Left forelimb (tissue), 1 donor: Measurements from ENCODE around the gene LECT2.

Experiments used
- DNase-seq: peaks from one replicate; pipeline ENCODE4 v3.0.0-alpha.2; 2018; ENCODE audit warnings: low spot score

Gene LECT2

GRCh38 chr5:135934939-135935338 is 19.8 kb downstream of the LECT2 start:
- DNase-seq, result no peak

- no peak for DNase-seq
Measured at GRCh38 chr5:135930949-135931295, 23.9 kb downstream of the LECT2 start.

DNA sequence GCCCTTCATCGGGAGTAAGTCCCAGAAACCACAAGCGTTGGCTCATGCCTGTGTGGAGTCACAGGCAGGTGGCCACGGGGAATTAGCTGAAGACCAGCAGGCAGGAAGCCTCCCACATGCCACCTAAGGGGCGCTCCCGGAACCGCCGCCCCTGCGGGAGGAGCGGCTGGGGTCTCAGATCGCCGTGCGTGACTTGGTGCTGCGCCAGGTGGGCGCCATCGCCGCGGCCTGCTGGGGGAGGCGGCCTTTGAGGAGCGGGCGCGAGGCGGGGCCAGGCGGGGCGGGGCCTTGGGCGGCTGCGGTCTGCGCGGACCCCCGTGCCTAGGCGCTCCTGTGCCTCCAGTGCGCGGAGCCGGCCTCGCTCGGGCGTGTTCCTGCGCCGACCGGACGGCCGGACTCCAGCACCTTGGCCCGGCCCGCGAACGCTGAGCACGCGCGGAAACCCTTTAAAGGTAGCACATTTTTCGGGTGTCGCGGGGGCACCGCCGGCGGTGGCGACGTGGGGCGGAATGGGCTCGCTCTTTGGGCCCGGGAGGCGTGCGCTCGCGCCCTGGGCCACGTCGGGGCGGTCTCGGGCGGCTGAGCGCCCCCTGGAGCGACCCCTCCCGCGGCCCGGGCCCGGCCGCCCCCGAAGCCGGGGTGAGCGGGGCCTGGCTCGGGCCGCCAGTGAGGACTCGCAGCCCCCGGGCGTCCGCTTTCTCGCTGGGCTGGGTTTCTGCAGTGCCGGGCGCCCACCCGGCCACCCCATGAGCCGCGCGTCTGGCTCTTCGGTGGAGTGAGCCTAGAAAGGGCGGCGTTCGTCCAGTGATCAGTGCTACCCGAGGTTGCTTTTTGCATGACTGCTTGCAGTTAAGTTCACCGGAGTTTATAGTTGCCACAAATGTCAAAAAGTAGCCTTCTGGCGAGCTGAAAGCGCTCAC is 24.5 kb downstream of the LECT2 start:
- no peak for DNase-seq

DNA sequence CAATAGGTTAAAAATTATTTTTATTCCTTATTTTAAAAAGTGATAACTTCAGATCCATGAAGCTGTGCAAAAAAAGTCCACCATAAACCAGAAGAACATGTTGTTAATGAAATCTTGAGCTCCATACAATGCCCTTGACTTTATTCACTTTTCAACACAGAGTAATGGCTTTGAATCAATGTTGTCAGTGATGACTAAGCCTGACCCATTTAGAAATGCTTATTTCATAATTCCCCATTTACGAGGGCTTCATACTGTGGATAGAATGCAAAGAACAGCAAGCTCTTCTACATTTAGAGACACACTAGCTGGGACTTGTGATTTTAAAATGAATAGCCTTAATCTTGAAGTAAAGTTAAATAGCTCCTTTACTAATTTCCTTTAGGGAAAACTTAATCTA is 33.4 kb downstream of the LECT2 start:
- DNase-seq, result no peak

DNA sequence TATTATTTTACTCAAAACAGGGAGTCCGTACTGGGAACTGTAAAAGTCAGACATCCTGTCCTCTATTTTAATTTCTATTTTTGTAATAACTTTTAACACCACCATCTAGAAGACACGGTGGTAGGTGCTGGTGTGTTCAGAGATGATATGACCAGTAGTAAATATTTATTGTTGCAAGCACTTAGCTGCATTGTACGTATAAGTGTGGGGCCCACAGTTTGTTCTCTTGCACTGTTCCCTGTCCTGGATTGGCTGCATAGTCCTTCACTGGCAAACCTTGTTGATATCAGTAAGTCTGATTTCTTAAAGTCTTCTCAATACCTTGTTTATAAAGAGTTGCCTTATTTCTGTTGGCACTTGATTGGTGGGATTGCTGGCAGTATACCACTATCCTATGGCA is 34.6 kb downstream of the LECT2 start:
- no peak for DNase-seq

DNA sequence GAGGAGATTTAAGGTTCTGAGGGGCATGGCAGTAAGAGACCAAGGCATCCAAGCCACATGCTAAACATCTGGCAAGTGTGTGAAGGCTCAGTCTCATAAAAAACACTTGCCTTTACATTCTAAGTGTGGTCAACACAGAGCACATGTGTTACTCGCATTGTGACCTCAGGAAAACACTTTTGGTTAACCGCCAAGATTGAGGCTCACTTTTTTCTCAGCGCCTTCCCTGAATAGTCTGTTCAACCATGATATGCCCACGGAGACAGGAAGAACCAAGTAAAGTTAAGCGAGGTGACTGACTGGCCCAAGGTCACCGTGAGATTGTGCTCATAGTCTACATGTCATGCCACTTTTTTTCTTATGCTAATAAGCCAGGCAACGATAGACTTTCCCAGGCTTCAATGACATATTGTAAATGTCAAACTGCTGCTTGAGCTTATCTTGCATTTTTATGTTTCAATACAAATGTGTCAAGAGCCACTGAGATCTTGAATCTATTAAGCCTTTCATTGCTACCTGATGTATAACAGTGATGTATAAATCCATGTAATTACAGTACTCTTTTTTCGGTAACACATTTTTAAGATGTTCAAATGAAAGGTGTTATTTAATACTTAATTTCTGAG is 38.0 kb downstream of the LECT2 start:
- DNase-seq, result no peak

- DNase-seq, result no peak
Measured at GRCh38 chr5:135915466-135916001, 39.2 kb downstream of the LECT2 start.

DNA sequence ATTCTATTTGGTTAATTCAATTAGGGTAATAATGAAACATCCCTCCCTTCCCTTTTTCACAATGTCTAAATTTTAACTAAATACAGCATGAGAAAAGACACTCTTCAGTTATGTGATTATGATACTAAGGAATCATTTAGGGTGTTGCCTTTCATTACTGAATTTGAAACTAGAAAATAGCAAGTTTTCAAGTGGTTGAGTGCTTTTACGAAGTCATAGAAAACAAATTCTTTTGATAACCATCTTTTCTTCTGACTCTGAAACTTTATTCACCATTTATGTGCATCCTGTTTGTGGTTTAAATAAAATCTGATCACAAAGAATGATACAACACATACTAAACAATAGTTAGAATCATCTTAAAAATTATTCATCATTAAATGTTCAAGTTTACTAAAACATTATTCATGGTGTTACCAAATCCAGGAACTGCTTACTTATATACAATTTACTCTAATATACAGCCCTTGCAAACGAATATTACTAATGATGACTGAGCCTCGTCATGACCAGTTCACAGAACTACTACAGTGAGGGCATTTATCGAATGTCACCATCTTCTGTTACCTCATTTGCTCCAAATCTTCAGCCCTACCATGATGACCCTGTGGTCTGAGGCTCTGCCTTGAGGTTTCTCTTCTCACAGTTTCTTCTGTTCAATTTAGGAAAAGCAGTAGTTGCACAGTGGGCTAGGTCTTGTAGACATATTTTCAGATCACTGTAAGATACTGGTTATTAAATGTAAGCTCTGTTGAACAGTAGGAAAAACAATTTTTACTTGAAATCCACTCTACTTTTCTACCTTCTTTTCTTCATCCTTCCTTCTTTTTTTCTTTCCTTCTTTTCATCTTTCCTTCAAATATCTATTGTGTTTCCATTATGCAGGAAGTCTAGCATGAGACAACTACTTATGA is 40.8 kb downstream of the LECT2 start:
- no peak for DNase-seq

- no peak for DNase-seq
Measured at GRCh38 chr5:135905144-135905543, 49.6 kb downstream of the LECT2 start.

DNA sequence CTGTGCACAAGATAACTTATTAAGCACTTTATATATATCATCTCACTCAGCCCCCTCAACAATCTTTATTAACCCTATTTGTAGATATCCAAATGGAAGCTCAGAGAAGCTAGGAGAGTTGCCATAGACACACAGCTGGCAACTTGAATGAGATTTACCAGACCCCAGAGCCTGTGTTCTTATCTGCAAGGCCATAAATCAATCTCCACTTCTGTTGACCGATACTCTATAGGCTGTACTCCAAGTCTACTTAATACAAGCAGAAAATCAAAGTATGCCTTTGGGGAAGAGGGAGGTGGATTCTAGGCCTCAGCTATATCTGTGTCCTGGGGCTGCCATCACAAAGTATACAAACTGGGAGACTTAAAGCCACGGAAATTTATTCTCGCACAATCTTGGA is 53.1 kb downstream of the LECT2 start:
- no peak for DNase-seq

DNA sequence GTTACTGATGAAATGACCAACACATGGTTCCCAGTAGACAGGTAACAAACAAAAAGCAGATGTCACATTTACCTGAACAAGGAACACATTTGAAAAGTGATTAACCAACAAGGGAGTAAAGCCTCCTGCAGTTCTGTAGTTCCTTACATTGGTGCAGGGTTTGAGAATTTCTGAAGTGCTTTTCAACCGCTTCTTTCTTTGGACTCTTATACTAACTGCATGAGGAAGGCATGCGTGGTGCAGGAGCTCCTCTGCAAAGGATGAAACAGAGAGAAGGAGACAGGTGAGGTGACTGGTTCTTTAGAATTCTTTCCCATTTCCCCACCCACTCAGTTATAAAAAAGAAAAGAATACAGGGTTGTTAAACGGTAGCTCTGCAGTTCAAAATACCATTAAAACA is 54.5 kb downstream of the LECT2 start:
- no peak for DNase-seq

DNA sequence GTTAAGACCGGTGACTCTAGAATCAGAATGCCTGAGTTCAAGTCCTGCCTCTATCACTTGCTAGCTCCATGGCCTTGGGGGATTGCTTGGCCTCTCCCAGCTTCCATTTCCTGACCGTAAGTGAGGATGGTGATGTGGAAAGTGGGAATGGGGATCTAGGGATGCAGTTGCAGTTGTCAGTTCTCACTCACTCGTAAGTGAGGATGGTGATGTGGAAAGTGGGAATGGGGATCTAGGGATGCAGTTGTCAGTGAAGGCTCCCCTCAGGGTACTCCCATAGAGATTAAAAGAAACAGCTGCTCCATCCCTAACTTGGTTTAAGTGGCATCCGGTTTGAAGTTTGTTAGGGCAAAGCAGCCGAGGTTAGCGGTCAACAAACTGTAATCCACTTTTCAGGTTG is 56.1 kb downstream of the LECT2 start:
- DNase-seq, result no peak
